Erythroblast (primary cell): ENCODE data around the gene FBXO33.

ENCODE experiments used
- GATA1 ChIP-seq: IDR thresholded peaks from 2 replicates; pipeline ENCODE4 v1.6.1; 2011; ENCODE audit warnings: low read depth, mild to moderate bottlenecking, control low read depth, low read length, moderate library complexity
- POLR2A ChIP-seq: IDR thresholded peaks from 2 replicates; pipeline ENCODE4 v1.6.1; 2011; ENCODE audit warnings: mild to moderate bottlenecking, low read length

DNA sequence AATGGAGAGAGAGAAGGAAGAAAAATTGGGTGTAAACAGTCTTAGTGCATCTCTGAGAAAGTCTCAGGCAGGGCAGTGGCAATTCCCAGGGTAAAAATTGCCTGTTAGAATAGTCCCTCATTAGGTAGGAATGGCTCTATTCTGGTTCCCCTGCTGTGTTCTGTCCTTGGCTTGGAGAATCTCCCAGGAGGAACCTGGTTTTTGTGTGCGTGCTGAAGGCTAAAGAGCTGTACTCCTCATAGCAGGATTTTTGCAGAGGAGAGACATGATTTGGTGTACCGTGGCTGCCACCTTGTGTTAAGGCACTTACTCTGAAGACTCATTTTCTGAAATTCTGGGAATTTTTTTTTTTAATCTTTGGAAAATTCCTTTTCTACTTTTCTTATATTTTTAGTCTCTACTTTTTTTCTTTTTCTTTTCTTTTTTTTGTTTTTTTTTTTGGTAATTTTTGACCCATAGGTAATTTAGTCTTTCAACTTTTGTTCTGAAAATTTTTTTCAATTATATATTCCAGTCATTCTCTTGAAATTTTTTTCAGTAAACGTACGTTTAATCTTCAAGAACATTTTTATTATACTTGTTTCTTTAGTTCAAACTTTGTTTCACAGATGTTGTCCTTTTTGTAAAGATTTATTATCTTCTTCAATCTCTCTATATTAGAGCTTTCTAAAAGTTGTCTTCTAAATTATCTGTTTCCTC lies 63.8 kb downstream of the FBXO33 start:
- TF ChIP-seq POLR2A = no peak
- no peak for TF ChIP-seq GATA1
